ENCODE data around the gene ZNF24. TPM values are rescaled to one million over a fixed set of nuclear protein-coding genes. Genes with fewer than 3 reads are reported as not detected.

Gene ZNF24
- total and polyA plus RNA-seq, 10 of the 15 experiments (the other 5 are each of a cell fraction or from before 2014, with no cell fraction given): 13.6 to 41.7 (median 28.3) TPM

GRCh38 chr18:35362531-35362930 lies 18.3 kb upstream of the ZNF24 start (continued):
- no peak for TF ChIP-seq NKRF (conservative IDR thresholded peaks at IDR 0.05)
- TF ChIP-seq, protein P1, sequence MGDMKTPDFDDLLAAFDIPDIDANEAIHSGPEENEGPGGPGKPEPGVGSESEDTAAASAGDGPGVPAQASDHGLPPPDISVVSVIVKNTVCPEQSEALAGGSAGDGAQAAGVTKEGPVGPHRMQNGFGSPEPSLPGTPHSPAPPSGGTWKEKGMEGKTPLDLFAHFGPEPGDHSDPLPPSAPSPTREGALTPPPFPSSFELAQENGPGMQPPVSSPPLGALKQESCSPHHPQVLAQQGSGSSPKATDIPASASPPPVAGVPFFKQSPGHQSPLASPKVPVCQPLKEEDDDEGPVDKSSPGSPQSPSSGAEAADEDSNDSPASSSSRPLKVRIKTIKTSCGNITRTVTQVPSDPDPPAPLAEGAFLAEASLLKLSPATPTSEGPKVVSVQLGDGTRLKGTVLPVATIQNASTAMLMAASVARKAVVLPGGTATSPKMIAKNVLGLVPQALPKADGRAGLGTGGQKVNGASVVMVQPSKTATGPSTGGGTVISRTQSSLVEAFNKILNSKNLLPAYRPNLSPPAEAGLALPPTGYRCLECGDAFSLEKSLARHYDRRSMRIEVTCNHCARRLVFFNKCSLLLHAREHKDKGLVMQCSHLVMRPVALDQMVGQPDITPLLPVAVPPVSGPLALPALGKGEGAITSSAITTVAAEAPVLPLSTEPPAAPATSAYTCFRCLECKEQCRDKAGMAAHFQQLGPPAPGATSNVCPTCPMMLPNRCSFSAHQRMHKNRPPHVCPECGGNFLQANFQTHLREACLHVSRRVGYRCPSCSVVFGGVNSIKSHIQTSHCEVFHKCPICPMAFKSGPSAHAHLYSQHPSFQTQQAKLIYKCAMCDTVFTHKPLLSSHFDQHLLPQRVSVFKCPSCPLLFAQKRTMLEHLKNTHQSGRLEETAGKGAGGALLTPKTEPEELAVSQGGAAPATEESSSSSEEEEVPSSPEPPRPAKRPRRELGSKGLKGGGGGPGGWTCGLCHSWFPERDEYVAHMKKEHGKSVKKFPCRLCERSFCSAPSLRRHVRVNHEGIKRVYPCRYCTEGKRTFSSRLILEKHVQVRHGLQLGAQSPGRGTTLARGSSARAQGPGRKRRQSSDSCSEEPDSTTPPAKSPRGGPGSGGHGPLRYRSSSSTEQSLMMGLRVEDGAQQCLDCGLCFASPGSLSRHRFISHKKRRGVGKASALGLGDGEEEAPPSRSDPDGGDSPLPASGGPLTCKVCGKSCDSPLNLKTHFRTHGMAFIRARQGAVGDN (IDR thresholded peaks at IDR 0.05): no peak

- Histone ChIP-seq H3K27me3 (replicated peaks in 1 of 2; ENCODE audit: control insufficient read depth in 2 of 2, insufficient read depth in 2 of 2, low read length in 1 of 2) (no peaks in the 10 kb centered on the region), H3K4me1 (ENCODE audit: control insufficient read depth, insufficient read depth, low read length) (no peaks in the 10 kb centered on the region), H3K79me2 (ENCODE audit: control insufficient read depth, insufficient read depth, low read length) (no peaks in the 10 kb centered on the region), H3K9ac (ENCODE audit: control insufficient read depth, insufficient read depth, low read length) (no peak overlapping the region), H3K27ac (ENCODE audit: control insufficient read depth, insufficient read depth) (no peak overlapping the region), H3K4me2 (ENCODE audit: control insufficient read depth, insufficient read depth) (no peak overlapping the region), H3K4me3 (no peak overlapping the region), H3K36me3 (ENCODE audit: control insufficient read depth in 2 of 2, insufficient read depth in 2 of 2, low read length in 1 of 2) (no peaks in the 10 kb centered on the region), H3K9me3 (replicated peaks; ENCODE audit: control insufficient read depth, insufficient read depth, low read length) (no peaks in the 10 kb centered on the region), H2AFZ (ENCODE audit: control insufficient read depth, low read depth, low read length) (no peak overlapping the region), H4K20me1 (ENCODE audit: control insufficient read depth, insufficient read depth) (no peaks in the 10 kb centered on the region)
- intact Hi-C loops (cut with micrococcal nuclease; ENCODE audit: unreplicated experiment) (no loop called here), in situ Hi-C loops (cut with MboI) (no loop called here)
- 11% methylated on average over 2 of the region's 2 CpGs for WGBS (ENCODE audit: insufficient coverage, insufficient replicate concordance, low lambda C conversion rate, missing lambda C conversion rate)
- CTCF ChIA-PET: interaction anchor here (0.6 to 1.5 kb wide), 3 partner anchors 132 to 336 kb away, joined by 3 to 4 read pairs (median 4); no protein-coding TSS in a partner anchor
- SMC1A ChIA-PET (ENCODE audit: uncharacterized antibody, unreplicated experiment): interaction anchor here (1.2 kb wide), 1 partner anchor 12 kb away, joined by 4 read pairs; no protein-coding TSS in a partner anchor
- RAD21 ChIA-PET (ENCODE audit: unreplicated experiment): interaction anchor here (0.6 kb wide), 1 partner anchor 133 kb away, joined by 3 read pairs; no protein-coding TSS in a partner anchor
- FAIRE-seq (no peak), DNase-seq (ENCODE audit: low read depth, low spot score) (no peak), ATAC-seq (no peak)
- POLR2A ChIA-PET: no interaction called here
- BruUV-seq (replicated peaks): no TSS peak
- TF ChIP-seq ATF3 (IDR thresholded peaks at IDR 0.05; ENCODE audit: borderline replicate concordance, extremely low read depth, low read depth, low read length): no peak
- no peak for TF ChIP-seq KAT2A (conservative IDR thresholded peaks at IDR 0.05; ENCODE audit: control insufficient read depth, low read depth, low read length)
- no peak for TF ChIP-seq SIN3A (IDR thresholded peaks at IDR 0.05; ENCODE audit: low read depth, low read length)
- TF ChIP-seq, protein P2, sequence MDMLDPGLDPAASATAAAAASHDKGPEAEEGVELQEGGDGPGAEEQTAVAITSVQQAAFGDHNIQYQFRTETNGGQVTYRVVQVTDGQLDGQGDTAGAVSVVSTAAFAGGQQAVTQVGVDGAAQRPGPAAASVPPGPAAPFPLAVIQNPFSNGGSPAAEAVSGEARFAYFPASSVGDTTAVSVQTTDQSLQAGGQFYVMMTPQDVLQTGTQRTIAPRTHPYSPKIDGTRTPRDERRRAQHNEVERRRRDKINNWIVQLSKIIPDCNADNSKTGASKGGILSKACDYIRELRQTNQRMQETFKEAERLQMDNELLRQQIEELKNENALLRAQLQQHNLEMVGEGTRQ (IDR thresholded peaks at IDR 0.05; ENCODE audit: borderline replicate concordance, low read depth, low read length): no peak
- TF ChIP-seq SIX5 (IDR thresholded peaks at IDR 0.05; ENCODE audit: low read depth, low read length, severe bottlenecking): no peak
- TF ChIP-seq TARDBP (IDR thresholded peaks at IDR 0.05; ENCODE audit: borderline replicate concordance): no peak
- TF ChIP-seq BACH1 (IDR thresholded peaks at IDR 0.05; ENCODE audit: borderline replicate concordance): no peak
- no peak for TF ChIP-seq ELK1 (IDR thresholded peaks at IDR 0.05; ENCODE audit: low read depth, low read length)
Observed at GRCh38 chr18:35361570-35362321, 17.5 kb upstream of the ZNF24 start.
